Aorta (tissue), 5 donors: Measurements from ENCODE around the gene AXL. TPM values are rescaled to one million over a fixed set of nuclear protein-coding genes. Genes with fewer than 3 reads are reported as not detected.
"Not testable (repeated sequence)": the region's sequence is repeated elsewhere in the genome, so short reads cannot be mapped to it uniquely, and the experiment has no call there.

Source experiments
- ATAC-seq: fragments of 200-7000 bp; cut with Tn5 transposase; one replicate; pipeline ENCODE4 v1.9.1; 2022; ENCODE audit warnings: moderate library complexity; ENCODE audit not compliant: low FRiP score
- DNase-seq, 2 donors: peaks; one replicate each; pipeline ENCODE4 v3.0.0-alpha.2; 2020
- H3K27ac ChIP-seq, 2 donors: one replicate each; pipeline ENCODE4 v1.5.1; 2013; ENCODE audit warnings: low read length in 2 of 2, mild to moderate bottlenecking in 2 of 2, moderate library complexity in 2 of 2, control low read depth in 1 of 2, inconsistent platforms in 1 of 2, low read depth in 1 of 2
- H3K27me3 ChIP-seq, 2 donors: one replicate each; pipeline ENCODE4 v1.6.1; 2013; ENCODE audit warnings: control low read depth in 1 of 2, low read length in 1 of 2, mild to moderate bottlenecking in 1 of 2, moderate library complexity in 1 of 2; ENCODE audit not compliant: insufficient read depth in 2 of 2, control insufficient read depth in 1 of 2
- H3K36me3 ChIP-seq, 2 donors: one replicate each; pipeline ENCODE4 v1.6.1; 2013; ENCODE audit warnings: control low read depth in 1 of 2, low read length in 1 of 2, mild to moderate bottlenecking in 1 of 2; ENCODE audit not compliant: insufficient read depth in 2 of 2, control insufficient read depth in 1 of 2
- H3K4me1 ChIP-seq, 2 donors: one replicate each; pipeline ENCODE4 v1.6.1; 2013; ENCODE audit warnings: low read length in 2 of 2, control low read depth in 1 of 2, mild to moderate bottlenecking in 1 of 2, moderate library complexity in 1 of 2; ENCODE audit not compliant: insufficient read depth in 2 of 2, control insufficient read depth in 1 of 2
- H3K4me3 ChIP-seq, 2 donors: one replicate each; pipeline ENCODE4 v1.5.1; 2013; ENCODE audit warnings: low read length in 2 of 2, control low read depth in 1 of 2, mild to moderate bottlenecking in 1 of 2
- H3K9me3 ChIP-seq: one replicate; pipeline ENCODE4 v1.6.1; 2013; ENCODE audit warnings: mild to moderate bottlenecking, low read length; ENCODE audit not compliant: control insufficient read depth
- WGBS, 2 donors: extraction: QIAGEN DNeasy Blood & Tissue Kit; methylation state at CpG; one replicate each; pipeline ENCODE4 v1.1.7; 2013; 5-methylcytosine and 5-hydroxymethylcytosine counted together
- intact Hi-C, 2 donors: fragments of 100-400 bp; cut with DNase I; formaldehyde crosslinking; loops; one replicate each; pipeline versions ENCODE4 v1.14.2 to v1.15.0; 2022
- polyA plus RNA-seq, 2 donors: library from polyadenylated mRNA; stranded (reverse); fragments of 200-250 nt; gene quantifications; one replicate each; pipeline ENCODE4 v1.2.3, GENCODE V29; 2013
- total RNA-seq, 2 donors: library from RNA; stranded (reverse); fragmentation: NEBNext Ultra II Directional; extraction: Animal tissue kit (Norgen Biotek cat#: 25700); gene quantifications; one replicate each; pipeline ENCODE4 v1.2.1, GENCODE V29; 2021
- donor health status: healthy with polysubstance abuse.
- donor health status: Bipolar disorder and iron deficiency.
- donor health status: DM: no; HTN: no; CAD: no.
- donor health status: DM: no; HTN: no; CAD: no.
- donor health status: DM: yes; HTN: yes; CAD: no.

AXL gene
- total and polyA plus RNA-seq, 4 donors: 14.8 to 106 (median 75.1) TPM

DNA sequence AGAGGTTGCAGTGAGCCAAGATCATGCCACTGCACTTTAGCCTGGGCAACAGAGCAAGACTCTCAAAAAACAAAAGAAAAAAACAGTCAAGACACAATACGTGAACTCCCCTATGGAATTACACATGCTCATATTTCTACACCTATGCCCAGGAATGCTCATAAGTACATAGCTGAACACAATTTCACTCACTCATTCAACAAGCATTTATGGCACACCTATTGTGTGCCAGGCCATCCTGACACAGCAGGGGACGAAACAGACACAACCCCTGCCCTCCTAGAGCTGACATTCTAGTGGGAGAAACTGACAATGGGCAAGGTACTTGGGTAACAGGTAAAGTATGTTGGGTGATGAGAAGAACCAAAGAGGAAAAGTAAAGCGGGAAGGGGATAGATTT, 9.5 kb downstream of the AXL start:
- Histone ChIP-seq H3K27me3 (no peaks in the 10 kb centered on the region), H3K9me3 (no peaks in the 10 kb centered on the region), H3K27ac (no peak overlapping the region), H3K36me3 (peaks cover 0 to 1% of the 10 kb centered on the region in 2 donors), H3K4me1 (no peaks in the 10 kb centered on the region), H3K4me3 (no peak overlapping the region)
- 82% methylated on average over 3 of the region's 3 CpGs for WGBS, 2 donors
- ATAC-seq (no peak), DNase-seq (no peak)
- intact Hi-C loops: loop anchor here in 1 of 2 donors (5.0 kb wide), 1 partner anchor 34 kb away; the partner anchor contains the start of gene HNRNPUL1

DNA sequence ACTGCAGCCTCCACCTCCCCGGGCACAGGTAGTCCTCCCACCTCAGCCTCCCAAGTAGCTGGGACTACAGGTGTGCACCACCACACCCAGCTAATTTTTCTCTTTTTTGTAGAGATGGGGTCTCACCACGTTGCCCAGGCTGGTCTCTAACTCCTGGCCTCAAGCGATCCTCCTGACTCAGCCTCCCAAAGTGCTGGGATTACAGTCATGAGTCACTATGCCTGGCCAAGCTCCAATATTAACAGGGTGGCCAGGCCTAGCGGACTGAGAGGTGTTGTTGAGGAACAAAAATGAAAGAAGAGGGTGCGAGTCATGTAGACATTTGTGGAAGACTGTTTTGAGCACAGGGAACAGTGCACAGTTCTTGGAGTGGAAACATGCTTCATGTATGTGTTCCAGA, 10.3 kb downstream of the AXL start:
- not testable (repeated sequence) for H3K27ac ChIP-seq, H3K4me3 ChIP-seq
- intact Hi-C loops: loop anchor here in 1 of 2 donors (5.0 kb wide), 1 partner anchor 33 kb away; the partner anchor contains the start of gene HNRNPUL1

GRCh38 chr19:41230067-41230857, 11.2 kb downstream of the AXL start:
- intact Hi-C loops: no loop called here
- no peak overlapping the region for H3K4me3 ChIP-seq
- DNase-seq (no peak), ATAC-seq (no peak)
- no peaks in the 10 kb centered on the region for H3K4me1 ChIP-seq
- H3K36me3 ChIP-seq: peaks cover 0 to 4% of the 10 kb centered on the region in 2 donors
- no peaks in the 10 kb centered on the region for H3K9me3 ChIP-seq
- no peaks in the 10 kb centered on the region for H3K27me3 ChIP-seq
- no peak overlapping the region for H3K27ac ChIP-seq
- WGBS, 2 donors: 86 to 90% methylated on average over 3 of the region's 3 CpGs

More for the DNA sequence above, 10.3 kb downstream of the AXL start:
- H3K9me3 ChIP-seq, DNase-seq, H3K27me3 ChIP-seq, H3K4me1 ChIP-seq, H3K36me3 ChIP-seq, ATAC-seq: not testable (repeated sequence)
- 66 to 70% methylated on average over 5 of the region's 5 CpGs for WGBS, 2 donors

- Histone ChIP-seq H3K9me3 (no peaks in the 10 kb centered on the region), H3K4me1 (no peaks in the 10 kb centered on the region), H3K27ac (no peak overlapping the region), H3K36me3 (peaks cover 0 to 4% of the 10 kb centered on the region in 2 donors), H3K4me3 (no peak overlapping the region), H3K27me3 (no peaks in the 10 kb centered on the region)
- 89 to 96% methylated on average over 8 of the region's 8 CpGs for WGBS, 2 donors
- intact Hi-C loops: no loop called here
- ATAC-seq (no peak), DNase-seq (no peak)
Observed at GRCh38 chr19:41232686-41233085, 13.7 kb downstream of the AXL start.

- no peak overlapping the region for H3K4me3 ChIP-seq
- peak in 1 of 2 donors; percentile 74 for DNase-seq
- no peaks in the 10 kb centered on the region for H3K4me1 ChIP-seq
- H3K36me3 ChIP-seq: peaks cover 0 to 4% of the 10 kb centered on the region in 2 donors
- H3K27ac ChIP-seq: no peak overlapping the region
- no peak for ATAC-seq
- intact Hi-C loops: no loop called here
- H3K27me3 ChIP-seq: no peaks in the 10 kb centered on the region
- H3K9me3 ChIP-seq: no peaks in the 10 kb centered on the region
- 78% methylated on average over 4 of the region's 4 CpGs for WGBS, 2 donors
Observed at GRCh38 chr19:41233748-41234240, 14.8 kb downstream of the AXL start.

DNA sequence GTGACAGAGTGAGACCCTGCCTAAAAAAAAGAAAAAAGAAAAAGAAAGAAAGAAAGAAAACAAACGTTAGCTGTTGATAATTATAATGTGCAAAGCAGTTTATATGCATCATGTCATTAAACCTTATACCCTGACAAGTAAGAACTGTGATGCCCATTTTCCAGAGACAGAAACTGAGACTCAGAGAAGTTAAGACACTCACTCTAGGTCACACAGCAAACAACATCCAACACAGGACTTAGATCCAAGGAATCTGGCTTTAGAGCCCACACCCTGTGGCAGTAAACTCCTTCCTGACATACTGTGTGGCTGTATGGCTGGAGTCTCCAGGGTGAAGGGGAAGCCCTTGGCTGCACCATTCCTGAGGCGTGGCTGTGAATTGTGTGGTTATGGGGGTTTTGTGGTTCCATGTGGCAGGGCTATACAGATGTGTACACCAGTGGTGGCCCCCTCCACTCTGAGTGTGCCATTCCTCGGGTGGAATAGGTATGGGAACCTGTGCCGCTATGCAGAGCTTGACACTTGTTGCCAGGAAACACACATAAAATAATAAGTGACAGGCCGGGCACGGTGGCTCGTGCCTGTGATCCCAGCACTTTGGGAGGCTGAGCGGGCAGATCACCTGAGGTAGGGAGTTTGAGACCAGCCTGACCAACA, 15.6 kb downstream of the AXL start:
- ATAC-seq (no peak), DNase-seq (no peak)
- no peak overlapping the region for H3K27ac ChIP-seq
- H3K9me3 ChIP-seq: no peaks in the 10 kb centered on the region
- H3K4me3 ChIP-seq: no peak overlapping the region
- H3K36me3 ChIP-seq: peaks cover 0 to 8% of the 10 kb centered on the region in 2 donors
- no peaks in the 10 kb centered on the region for H3K27me3 ChIP-seq
- intact Hi-C loops: no loop called here
- no peaks in the 10 kb centered on the region for H3K4me1 ChIP-seq
- WGBS, 2 donors: 78 to 84% methylated on average over 8 of the region's 8 CpGs

GRCh38 chr19:41235480-41235879, 16.5 kb downstream of the AXL start:
- no peak overlapping the region for H3K27ac ChIP-seq
- intact Hi-C loops: no loop called here
- no peak for ATAC-seq
- no peaks in the 10 kb centered on the region for H3K4me1 ChIP-seq
- H3K36me3 ChIP-seq: peaks cover 0 to 8% of the 10 kb centered on the region in 2 donors
- no peaks in the 10 kb centered on the region for H3K27me3 ChIP-seq
- 86 to 88% methylated on average over 4 of the region's 4 CpGs for WGBS, 2 donors
- no peak overlapping the region for H3K4me3 ChIP-seq
- DNase-seq: no peak
- H3K9me3 ChIP-seq: no peaks in the 10 kb centered on the region

GRCh38 chr19:41238244-41238643, 19.2 kb downstream of the AXL start:
- DNase-seq: no peak
- peaks cover 0 to 9% of the 10 kb centered on the region in 2 donors for H3K36me3 ChIP-seq
- no peak overlapping the region for H3K27ac ChIP-seq
- no peaks in the 10 kb centered on the region for H3K9me3 ChIP-seq
- H3K4me3 ChIP-seq: no peak overlapping the region
- intact Hi-C loops: no loop called here
- H3K27me3 ChIP-seq: no peaks in the 10 kb centered on the region
- H3K4me1 ChIP-seq: no peaks in the 10 kb centered on the region
- no peak for ATAC-seq
- 85% methylated on average over 10 of the region's 10 CpGs for WGBS, 2 donors
